Left lobe of liver (tissue), 2 donors: ENCODE measurements around the gene ARL5C. TPM values are rescaled to one million over a fixed set of nuclear protein-coding genes. Genes with fewer than 3 reads are reported as not detected.
A peak's percentile ranks its signal among the peaks of the same experiment; 100 is the strongest.
"Not testable (repeated sequence)": the region's sequence is repeated elsewhere in the genome, so short reads cannot be mapped to it uniquely, and the experiment has no call there.

Experiments used
- ATAC-seq: fragments of 200-7000 bp; cut with Tn5 transposase; one replicate; pipeline ENCODE4 v1.9.1; 2020; ENCODE audit warnings: mild to moderate bottlenecking, moderate library complexity
- DNase-seq: peaks from one replicate; pipeline ENCODE4 v3.0.0-alpha.2; 2020; ENCODE audit warnings: low spot score
- total RNA-seq: library from RNA; stranded (reverse); gene quantifications from one replicate; pipeline ENCODE4 v1.2.1, GENCODE V29; 2021
- donor health status: DM: no; HTN: no; CAD: no; lungs with moderate emphysema.
- donor health status: DM: no; HTN: yes; CAD: no.

ARL5C gene
- total RNA-seq, 1 donor from 2014 or later = not detected

GRCh38 chr17:39168503-39168902, 2.5 kb upstream of the ARL5C start:
- not testable (repeated sequence) for ATAC-seq, DNase-seq

- no peak for DNase-seq
- no peak for ATAC-seq
Measured at GRCh38 chr17:39167476-39167875, 1.5 kb upstream of the ARL5C start.

GRCh38 chr17:39166437-39167335, 725 bp upstream of the ARL5C start:
- no peak for ATAC-seq
- no peak for DNase-seq

GRCh38 chr17:39165178-39165840, 652 bp downstream of the ARL5C start:
- ATAC-seq (no peak), DNase-seq (no peak)

GRCh38 chr17:39164675-39165143, 1.3 kb downstream of the ARL5C start:
- ATAC-seq (peak; percentile 98), DNase-seq (peak; percentile 89)

- DNase-seq (no peak), ATAC-seq (no peak)
Measured at GRCh38 chr17:39161962-39162361, 4.0 kb downstream of the ARL5C start.

- DNase-seq = no peak
- ATAC-seq = no peak
Measured at GRCh38 chr17:39158623-39159022, 7.3 kb downstream of the ARL5C start.

GRCh38 chr17:39156491-39156890, 9.5 kb downstream of the ARL5C start:
- ATAC-seq = no peak
- no peak for DNase-seq

- ATAC-seq = no peak
- DNase-seq = no peak
Measured at GRCh38 chr17:39155654-39156053, 10.3 kb downstream of the ARL5C start.

- ATAC-seq (peak; percentile 74), DNase-seq (peak; percentile 93)
Measured at GRCh38 chr17:39153599-39154051, 12.3 kb downstream of the ARL5C start.

- ATAC-seq (no peak), DNase-seq (no peak)
Measured at GRCh38 chr17:39151943-39152818, 13.8 kb downstream of the ARL5C start.

- no peak for DNase-seq
- no peak for ATAC-seq
Measured at GRCh38 chr17:39151150-39151942, 14.6 kb downstream of the ARL5C start, which contains the start of gene PLXDC1. PLXDC1 (minus strand) TSS chr17:39151637; CDS start chr17:39151437, 200 bp downstream.

- DNase-seq (no peak), ATAC-seq (no peak)
Measured at GRCh38 chr17:39150795-39151149, 15.2 kb downstream of the ARL5C start.

- DNase-seq (no peak), ATAC-seq (no peak)
Measured at GRCh38 chr17:39150104-39150634, 15.8 kb downstream of the ARL5C start.

- no peak for DNase-seq
- ATAC-seq = no peak
Measured at GRCh38 chr17:39147221-39148185, 18.5 kb downstream of the ARL5C start.

GRCh38 chr17:39146273-39146672, 19.7 kb downstream of the ARL5C start:
- DNase-seq = no peak
- ATAC-seq = no peak

GRCh38 chr17:39145143-39145542, 20.8 kb downstream of the ARL5C start:
- DNase-seq (no peak), ATAC-seq (no peak)

GRCh38 chr17:39144416-39144840, 21.5 kb downstream of the ARL5C start:
- DNase-seq = no peak
- no peak for ATAC-seq
